CD4-positive, alpha-beta T cell treated with Interleukin-15 for 1 hour (primary cell): ENCODE results near the gene GLOD4.
"Not testable (repeated sequence)": the region's sequence is repeated elsewhere in the genome, so short reads cannot be mapped to it uniquely, and the experiment has no call there.

Source experiments
- DNase-seq: peaks from one replicate; pipeline ENCODE4 v3.0.0-alpha.2; 2020

Gene GLOD4

GRCh38 chr17:801660-802059, 19.6 kb upstream of the GLOD4 start:
- DNase-seq, result no peak

DNA sequence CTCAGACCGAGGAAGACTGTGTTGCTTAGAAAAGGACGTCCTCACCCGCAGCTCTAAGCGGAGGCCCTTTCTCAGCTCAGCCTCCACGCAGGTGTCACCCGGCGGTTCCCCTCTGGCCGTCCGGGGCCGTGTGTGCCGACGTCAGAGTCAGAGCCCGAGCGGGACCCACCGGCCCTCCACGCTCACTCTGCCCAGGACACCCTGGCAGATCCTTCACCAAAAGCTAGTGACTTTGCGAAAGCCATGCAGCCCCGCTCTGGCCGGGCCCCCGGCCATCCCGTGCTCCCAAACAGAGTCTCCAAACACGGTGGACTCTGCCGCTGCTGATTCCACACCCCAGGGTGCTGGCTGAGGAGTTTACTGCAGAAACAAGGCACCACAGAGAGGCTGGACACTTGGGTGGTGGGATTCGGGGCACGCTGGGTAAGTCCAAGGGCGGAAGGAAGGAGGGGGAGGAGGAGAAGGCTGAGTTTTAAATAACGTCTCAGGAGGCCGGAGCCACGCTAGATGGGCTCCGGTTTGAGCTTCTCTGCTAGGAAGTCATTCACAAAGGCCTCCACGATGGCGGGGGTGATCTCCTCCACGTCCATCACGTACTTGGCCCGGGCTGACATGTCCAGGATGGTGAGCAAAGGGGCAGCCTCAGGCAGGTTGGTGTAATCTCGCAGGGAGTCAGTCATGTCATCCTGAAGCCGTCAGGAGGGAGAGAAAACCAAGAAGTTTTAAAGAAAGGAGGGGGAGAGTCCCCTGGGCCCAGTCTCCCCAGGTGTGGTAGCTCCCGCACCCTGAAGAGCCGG, 18.6 kb upstream of the GLOD4 start:
- no peak for DNase-seq

- no peak for DNase-seq
These were observed 17.2 kb upstream of the GLOD4 start for GRCh38 chr17:799261-799660.

- no peak for DNase-seq
These were observed 16.2 kb upstream of the GLOD4 start for GRCh38 chr17:798246-798645.

DNA sequence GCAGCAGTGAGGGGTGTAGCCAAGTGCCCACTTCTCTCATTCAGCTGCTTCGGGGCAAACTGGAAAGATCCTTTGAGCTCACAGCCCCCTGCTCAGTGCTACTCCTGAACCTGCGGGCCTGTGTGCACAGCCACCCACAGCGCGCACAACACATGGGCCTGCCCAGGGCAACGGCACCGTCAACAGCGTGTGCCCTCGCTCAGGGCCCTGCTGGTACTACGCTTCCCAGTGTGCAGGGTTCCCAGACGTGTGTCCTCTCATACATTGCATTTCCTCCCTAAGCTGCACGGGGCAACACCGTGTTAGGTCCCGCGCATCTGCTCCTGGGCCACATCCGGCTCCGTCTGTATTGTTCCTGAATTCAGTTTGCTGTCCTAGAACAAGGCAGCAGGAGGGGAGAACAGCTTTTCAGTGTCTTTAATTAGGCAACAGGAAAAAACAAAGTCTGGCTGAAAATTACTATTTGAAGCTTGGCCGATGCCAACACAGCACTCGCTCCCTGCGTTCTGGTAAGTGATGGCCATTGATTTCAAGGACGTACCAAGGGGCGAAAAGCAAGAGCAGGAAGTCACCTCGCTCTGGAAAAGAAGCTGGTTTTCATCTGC, 15.3 kb upstream of the GLOD4 start:
- no peak for DNase-seq

GRCh38 chr17:796609-797008, 14.5 kb upstream of the GLOD4 start:
- no peak for DNase-seq

GRCh38 chr17:795721-796120, 13.6 kb upstream of the GLOD4 start:
- DNase-seq, result no peak

DNA sequence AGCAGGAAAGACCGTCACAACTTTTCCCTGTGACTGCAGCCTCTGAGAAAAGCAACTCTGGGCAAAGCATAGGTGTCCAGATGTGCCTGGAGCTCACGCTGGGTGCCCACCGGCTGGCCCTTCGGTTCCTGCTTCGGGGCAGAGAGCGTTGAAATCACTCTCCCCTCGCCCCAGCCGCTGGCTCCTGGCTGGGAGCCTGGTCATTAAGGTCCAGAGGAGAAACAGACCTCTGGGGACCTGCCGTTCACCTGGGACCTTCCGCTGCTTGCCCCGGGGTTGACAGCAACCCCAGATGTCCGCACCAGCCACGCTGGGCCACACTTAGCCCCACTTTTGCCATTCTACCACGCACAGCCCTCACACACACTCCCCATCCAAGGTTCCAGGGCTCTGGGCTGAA, 13.2 kb upstream of the GLOD4 start:
- no peak for DNase-seq

DNA sequence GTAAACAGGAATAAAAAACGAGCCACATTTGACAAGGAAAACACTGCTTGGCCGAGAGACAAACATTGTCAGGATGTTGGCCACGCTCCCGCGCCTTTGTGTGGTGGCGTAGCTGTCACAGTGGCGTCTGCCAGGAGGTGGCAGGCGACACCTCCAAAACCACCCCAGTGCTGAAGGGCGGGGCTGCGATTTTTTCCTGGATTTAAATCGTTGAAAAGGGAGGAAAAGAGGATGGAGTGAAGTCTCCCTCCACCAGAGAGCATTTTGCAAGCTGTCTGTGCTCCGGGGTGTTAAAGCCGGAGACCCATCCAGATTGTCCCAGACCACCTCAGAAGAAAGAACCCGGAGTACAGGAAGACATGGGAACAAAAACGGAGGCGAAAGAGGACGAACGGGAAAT, 12.8 kb upstream of the GLOD4 start:
- DNase-seq, result peak; percentile 33

DNA sequence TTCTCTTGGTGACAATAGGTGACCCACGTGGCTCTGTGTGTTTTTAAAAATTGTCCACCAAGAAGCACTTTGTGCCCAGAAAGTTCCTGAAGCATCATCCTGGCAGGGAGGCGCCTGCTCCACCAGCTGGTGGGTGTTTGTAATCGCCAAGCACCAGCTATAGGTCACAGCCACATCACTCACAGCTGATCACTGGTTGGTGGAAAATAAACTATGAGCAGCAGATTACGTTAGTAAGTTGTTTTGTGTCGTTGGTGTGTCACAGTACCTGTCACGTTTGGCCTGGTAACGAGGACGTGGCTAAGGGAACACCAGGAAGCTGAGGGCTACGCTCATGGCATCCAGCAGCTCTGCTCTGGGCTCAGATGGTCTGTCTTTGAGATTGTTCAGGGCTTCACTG, 10.2 kb upstream of the GLOD4 start:
- DNase-seq, result no peak

GRCh38 chr17:791829-792228, 9.7 kb upstream of the GLOD4 start:
- DNase-seq, result no peak

GRCh38 chr17:790874-791247, 8.8 kb upstream of the GLOD4 start:
- not testable (repeated sequence) for DNase-seq

- DNase-seq, result not testable (repeated sequence)
These were observed 8.1 kb upstream of the GLOD4 start for GRCh38 chr17:789931-790873.

DNA sequence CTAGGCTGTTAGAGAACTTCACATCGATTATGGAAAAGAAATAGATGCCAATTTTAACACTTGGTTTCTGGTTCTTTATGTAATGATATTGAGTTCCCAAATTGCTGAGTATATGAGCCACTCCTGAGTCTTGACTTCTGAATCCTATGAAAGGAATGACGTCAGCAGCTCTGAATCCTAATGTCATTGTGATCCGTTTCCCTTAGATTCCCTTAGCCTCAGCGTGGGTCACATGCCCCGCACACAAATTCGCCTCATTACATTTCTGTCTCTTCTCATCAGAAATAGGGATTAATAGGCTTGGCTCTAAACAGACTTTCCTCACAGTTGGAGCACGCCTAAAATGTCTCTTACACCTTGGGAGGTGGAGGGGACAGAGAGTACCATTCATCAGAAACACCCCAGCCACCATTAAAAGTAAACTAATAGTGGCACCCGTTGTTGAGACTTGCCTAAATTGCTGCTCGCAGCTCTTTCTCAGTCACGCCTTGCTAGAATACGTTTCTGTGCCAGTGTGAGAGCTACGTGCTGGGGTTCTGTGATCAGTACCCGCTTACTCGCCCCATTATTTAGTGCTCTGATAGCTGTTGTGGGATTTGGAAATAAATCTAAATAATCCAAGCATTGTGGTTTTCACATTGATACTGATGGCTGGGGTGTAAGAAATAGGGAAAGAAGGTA, 7.2 kb upstream of the GLOD4 start:
- DNase-seq, result no peak

GRCh38 chr17:788551-788950, 6.5 kb upstream of the GLOD4 start:
- no peak for DNase-seq

- DNase-seq, result no peak
These were observed 5.7 kb upstream of the GLOD4 start for GRCh38 chr17:787641-788221.

GRCh38 chr17:785901-786300, 3.8 kb upstream of the GLOD4 start:
- not testable (repeated sequence) for DNase-seq

DNA sequence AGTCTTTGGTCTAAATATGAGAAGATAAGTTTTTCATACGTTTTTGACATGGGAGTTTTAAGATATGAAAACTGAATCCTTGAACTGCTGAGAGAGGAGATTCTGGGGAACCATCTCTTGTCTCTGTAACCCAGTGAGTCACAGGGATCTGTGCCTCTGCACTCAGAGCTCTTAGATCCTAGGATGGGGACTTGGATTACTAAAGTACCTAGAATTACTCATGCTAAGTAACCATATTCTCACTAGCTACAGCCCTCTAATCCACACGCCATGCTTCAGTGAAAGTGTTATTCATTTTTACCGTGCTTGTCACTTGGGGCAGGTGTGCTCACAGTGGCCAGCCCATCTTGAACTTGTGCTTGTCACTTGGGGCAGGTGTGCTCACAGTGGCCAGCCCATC, 2.1 kb upstream of the GLOD4 start:
- no peak for DNase-seq

DNA sequence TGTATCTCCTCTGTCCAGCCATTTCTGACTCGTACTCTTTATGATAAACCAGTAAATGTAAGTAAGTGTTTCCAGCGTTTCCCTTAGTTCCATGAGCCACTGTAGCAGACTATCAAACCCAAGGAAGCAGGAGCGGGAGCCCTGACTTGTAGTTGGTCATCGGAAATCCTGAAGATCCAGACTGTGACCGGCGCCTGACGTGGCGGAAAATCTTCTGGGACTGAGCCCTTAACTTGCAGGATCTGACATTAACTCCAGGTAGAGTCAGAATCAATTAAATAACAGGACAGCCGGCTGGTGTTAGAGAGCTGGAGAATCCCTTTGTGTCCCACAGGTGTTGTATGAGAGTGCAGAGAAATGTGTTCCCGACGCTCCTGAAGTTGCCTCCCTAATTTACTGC, 4.0 kb downstream of the GLOD4 start:
- DNase-seq, result no peak

- DNase-seq, result no peak
These were observed 7.8 kb downstream of the GLOD4 start for GRCh38 chr17:774313-774584.

DNA sequence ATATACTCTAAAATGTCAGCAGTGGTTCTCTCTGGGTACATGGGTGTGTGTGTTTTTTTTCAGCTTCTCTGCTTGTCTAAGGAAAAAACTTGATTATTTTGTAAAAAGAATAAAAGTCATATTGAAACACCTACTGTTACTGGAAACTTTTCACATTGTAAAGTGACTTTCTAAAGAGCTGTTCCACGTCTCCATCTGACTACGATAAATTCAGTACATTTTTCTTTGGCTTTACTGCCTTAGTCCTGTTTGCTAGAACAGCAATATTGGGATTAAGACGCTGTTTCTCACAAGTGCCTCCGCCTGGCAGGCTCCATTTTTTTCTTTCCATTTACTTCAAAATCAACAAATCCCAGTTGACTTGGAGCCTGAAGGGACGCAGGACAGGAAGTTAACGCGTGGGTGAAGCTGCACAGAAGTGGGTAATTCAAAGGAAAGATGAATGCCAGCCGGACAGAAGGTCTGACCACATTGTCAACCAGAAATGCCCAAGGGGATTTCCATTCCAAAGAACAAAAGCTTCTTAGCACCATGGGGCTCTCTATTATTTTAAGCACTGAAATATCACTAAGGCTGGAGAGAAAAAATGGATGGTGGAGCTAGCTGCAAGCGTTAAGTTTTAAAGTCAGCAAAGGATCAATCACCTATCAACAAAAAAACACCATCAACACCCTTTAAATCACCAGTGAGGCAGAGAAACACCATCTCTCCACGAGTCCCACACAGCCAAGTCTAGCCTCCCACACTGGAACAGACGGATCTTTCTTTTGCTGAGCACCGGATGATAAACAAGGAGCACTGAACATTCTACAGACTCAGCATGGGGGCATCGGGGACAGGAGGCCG, 8.4 kb downstream of the GLOD4 start:
- DNase-seq, result no peak

DNA sequence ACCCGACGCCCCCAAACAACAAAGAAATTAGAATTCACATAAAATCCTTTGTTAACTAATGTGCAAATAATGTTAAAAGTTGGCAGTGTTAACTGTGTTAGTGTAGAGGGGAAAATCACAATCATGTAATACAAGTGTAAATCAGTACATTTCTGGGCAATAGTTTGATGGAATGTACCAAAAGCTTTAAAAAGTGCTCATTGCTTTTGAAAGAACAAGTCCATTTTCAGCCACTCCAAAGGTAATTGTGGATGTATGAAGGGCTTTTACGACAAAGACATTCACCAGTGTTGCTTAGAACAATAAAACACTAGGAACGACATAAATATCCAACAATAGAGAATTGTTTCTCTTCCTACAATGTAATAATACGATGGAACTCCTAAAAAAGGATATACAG, 9.1 kb downstream of the GLOD4 start:
- no peak for DNase-seq
